ENCODE results near the gene SRSF1.

- TF ChIP-seq, protein P1, sequence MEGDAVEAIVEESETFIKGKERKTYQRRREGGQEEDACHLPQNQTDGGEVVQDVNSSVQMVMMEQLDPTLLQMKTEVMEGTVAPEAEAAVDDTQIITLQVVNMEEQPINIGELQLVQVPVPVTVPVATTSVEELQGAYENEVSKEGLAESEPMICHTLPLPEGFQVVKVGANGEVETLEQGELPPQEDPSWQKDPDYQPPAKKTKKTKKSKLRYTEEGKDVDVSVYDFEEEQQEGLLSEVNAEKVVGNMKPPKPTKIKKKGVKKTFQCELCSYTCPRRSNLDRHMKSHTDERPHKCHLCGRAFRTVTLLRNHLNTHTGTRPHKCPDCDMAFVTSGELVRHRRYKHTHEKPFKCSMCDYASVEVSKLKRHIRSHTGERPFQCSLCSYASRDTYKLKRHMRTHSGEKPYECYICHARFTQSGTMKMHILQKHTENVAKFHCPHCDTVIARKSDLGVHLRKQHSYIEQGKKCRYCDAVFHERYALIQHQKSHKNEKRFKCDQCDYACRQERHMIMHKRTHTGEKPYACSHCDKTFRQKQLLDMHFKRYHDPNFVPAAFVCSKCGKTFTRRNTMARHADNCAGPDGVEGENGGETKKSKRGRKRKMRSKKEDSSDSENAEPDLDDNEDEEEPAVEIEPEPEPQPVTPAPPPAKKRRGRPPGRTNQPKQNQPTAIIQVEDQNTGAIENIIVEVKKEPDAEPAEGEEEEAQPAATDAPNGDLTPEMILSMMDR (IDR thresholded peaks at IDR 0.05; ENCODE audit: low read depth, low read length) = no peak
- no peak for TF ChIP-seq EZH2phosphoT487 (IDR thresholded peaks at IDR 0.05; ENCODE audit: low read depth)
These were observed 32.9 kb upstream of the SRSF1 start for GRCh38 chr17:58039975-58040374.
